GM12865 (cell line): Measurements from ENCODE around the gene SBNO2.
A peak's percentile ranks its signal among the peaks of the same experiment; 100 is the strongest.

Experiments used
- DNase-seq: peaks from one replicate; pipeline ENCODE4 v3.0.0; 2010; ENCODE audit warnings: low read depth
- H3K4me3 ChIP-seq: 2 replicates; pipeline ENCODE4 v1.5.1; 2011; ENCODE audit warnings: mild to moderate bottlenecking, low read depth, low read length, control low read depth
- CTCF ChIP-seq: IDR thresholded peaks from 2 replicates; pipeline ENCODE4 v1.5.1; 2011; ENCODE audit warnings: low read length, control low read depth, low read depth, inconsistent platforms; ENCODE audit not compliant: insufficient read depth; ENCODE audit errors: missing control alignments

Gene SBNO2, protein sequence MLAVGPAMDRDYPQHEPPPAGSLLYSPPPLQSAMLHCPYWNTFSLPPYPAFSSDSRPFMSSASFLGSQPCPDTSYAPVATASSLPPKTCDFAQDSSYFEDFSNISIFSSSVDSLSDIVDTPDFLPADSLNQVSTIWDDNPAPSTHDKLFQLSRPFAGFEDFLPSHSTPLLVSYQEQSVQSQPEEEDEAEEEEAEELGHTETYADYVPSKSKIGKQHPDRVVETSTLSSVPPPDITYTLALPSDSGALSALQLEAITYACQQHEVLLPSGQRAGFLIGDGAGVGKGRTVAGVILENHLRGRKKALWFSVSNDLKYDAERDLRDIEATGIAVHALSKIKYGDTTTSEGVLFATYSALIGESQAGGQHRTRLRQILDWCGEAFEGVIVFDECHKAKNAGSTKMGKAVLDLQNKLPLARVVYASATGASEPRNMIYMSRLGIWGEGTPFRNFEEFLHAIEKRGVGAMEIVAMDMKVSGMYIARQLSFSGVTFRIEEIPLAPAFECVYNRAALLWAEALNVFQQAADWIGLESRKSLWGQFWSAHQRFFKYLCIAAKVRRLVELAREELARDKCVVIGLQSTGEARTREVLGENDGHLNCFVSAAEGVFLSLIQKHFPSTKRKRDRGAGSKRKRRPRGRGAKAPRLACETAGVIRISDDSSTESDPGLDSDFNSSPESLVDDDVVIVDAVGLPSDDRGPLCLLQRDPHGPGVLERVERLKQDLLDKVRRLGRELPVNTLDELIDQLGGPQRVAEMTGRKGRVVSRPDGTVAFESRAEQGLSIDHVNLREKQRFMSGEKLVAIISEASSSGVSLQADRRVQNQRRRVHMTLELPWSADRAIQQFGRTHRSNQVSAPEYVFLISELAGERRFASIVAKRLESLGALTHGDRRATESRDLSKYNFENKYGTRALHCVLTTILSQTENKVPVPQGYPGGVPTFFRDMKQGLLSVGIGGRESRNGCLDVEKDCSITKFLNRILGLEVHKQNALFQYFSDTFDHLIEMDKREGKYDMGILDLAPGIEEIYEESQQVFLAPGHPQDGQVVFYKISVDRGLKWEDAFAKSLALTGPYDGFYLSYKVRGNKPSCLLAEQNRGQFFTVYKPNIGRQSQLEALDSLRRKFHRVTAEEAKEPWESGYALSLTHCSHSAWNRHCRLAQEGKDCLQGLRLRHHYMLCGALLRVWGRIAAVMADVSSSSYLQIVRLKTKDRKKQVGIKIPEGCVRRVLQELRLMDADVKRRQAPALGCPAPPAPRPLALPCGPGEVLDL (N-terminal part only)

DNA sequence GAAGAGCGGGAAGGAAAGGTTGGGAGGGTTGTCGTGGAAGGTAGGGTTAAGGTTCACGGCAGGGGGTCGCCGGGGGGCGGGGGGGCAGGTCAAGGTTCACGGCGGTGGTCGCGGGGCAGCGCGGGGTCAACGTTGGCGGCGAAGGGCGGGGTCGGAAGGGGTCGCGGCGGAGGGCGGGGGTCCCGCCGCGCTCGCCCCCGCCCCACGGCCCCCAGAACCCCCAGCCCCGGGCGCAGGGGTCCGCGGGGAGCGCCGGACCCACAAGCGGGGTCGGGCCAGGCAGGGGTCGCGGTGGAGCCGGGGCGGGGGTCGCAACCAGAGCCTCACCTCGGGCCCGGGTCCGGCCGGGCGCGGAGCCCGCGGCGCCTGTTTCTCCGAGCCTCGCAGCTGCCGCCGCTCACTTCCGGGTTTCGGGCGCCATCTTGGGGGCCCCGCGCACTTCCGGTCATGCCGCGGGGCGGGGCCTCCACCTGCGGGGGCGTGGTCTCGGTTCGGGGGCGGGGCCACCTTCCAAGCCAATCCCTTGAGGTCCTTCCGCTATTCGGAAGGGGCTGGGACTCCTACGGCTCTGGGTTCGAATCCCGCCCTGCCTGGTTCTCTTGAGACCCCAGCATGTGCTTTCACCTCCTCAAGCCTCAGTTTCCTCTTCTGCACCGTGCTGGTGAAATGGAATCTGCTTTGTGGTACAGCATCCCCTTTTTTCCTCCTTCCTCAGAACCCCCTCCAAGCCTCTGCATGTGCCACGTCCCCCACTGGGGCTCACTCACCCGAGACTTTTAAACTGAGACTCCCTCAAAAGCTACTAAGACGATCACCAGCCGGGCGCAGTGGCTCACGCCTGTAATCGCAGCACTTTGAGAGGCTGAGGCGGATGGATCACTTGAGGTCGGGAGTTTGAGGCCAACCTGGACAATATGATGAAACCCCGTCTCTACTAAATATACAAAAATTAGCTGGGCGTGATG, at the start of gene SBNO2:
SBNO2 (minus strand) TSS at position 424 of the 965 bp plus-strand sequence. CDS start 19,992 bp downstream, outside the sequence.
- peak within 1 kb of the TSS; percentile 82 for H3K4me3 ChIP-seq
- peak; percentile 95 for DNase-seq
- TF ChIP-seq CTCF: no peak

- TF ChIP-seq CTCF: peak; percentile 56
- DNase-seq: peak; percentile 68
- no peak overlapping the region for H3K4me3 ChIP-seq
Observed at GRCh38 chr19:1223018-1223855, 49.2 kb upstream of the SBNO2 start.

DNA sequence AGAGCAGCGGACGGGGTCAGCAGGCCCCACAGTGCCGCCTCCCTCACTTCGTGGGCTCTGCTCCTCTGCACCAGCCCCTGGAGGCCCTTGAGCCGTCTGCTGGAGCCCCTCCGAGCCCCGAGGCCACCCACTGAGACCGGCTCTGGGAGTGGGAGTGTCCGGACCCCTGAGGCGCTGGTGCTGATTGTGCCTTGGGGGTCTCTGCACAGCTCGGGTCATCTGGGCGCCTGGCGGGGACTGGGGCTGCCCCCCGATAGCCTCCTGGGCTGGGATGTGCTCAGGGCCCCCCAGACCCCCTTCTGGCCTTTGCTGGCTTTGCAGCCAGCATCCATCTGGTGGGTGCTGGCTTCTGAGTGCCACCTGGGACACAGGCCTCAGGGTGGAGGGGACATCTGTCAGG, 48.3 kb upstream of the SBNO2 start:
- peak; percentile 20 for TF ChIP-seq CTCF
- DNase-seq: no peak
- no peak overlapping the region for H3K4me3 ChIP-seq

GRCh38 chr19:1221904-1222255, 47.8 kb upstream of the SBNO2 start:
- no peak for DNase-seq
- TF ChIP-seq CTCF: no peak

DNA sequence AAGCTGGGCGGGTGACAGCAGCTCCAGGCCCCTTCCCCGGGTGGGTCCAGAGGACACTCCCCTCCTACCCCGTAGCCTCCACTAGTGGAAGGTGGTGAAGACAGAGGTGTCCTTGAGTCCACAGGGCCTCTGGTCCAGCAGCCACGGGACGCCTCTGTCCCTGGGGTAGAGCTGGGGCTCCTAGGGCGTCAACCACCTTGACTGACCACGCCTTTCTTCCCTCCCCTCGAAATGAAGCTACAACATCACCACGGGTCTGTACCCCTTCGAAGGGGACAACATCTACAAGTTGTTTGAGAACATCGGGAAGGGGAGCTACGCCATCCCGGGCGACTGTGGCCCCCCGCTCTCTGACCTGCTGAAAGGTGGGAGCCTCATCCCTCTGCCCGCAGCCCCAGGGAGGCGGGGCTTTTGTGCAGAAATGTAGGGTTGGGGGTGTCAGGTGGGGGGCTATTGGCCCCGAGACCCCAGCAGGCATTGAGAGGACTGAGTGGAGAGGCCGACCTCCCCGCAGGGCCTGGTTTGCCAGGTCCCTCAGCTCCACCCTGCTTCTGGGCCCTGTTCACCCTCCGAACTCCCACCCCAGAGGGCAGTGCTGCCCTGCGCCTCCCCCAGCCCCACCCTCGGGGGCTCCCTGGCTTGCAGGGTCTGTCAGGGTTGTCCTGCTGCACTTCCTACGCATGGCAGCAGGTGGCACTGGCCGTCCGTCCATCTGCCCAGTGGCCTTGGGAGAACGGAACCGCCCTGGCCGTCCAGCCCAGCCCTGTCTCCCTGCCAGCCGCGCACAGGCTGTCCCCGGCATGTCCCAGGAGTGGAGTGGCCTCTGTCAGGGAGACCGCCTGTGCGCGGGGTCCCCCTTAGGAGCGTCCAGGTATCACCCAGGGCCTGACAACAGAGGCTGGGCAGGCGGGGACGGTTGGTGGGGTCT, 47.2 kb upstream of the SBNO2 start:
- no peak for DNase-seq
- TF ChIP-seq CTCF: peak; percentile 44
- no peak overlapping the region for H3K4me3 ChIP-seq

More at GRCh38 chr19:1221904-1222255, 47.8 kb upstream of the SBNO2 start:
- no peak overlapping the region for H3K4me3 ChIP-seq
